Ascending aorta (tissue), 2 donors: ENCODE results near the gene ZNF653. TPM values are rescaled to one million over a fixed set of nuclear protein-coding genes. Genes with fewer than 3 reads are reported as not detected.

ENCODE experiments used
- DNase-seq, 2 donors: peaks; one replicate each; pipeline ENCODE4 v3.0.0-alpha.2; 2019; ENCODE audit warnings: low spot score in 2 of 2
- H3K27ac ChIP-seq, 2 donors: fragments of 200-600 bp; sonication (generic); one replicate each; pipeline ENCODE4 v1.5.1; 2016 to 2017; ENCODE audit warnings: mild to moderate bottlenecking in 1 of 2
- H3K27me3 ChIP-seq: fragments of 200-600 bp; sonication (generic); one replicate; pipeline ENCODE4 v1.5.1; 2017
- H3K36me3 ChIP-seq, 2 donors: fragments of 200-600 bp; sonication (generic); one replicate each; pipeline ENCODE4 v1.5.1; 2016
- H3K4me1 ChIP-seq, 2 donors: fragments of 200-600 bp; sonication (generic); one replicate each; pipeline ENCODE4 v1.5.1; 2016 to 2017; ENCODE audit warnings: mild to moderate bottlenecking in 1 of 2
- H3K4me3 ChIP-seq, 2 donors: fragments of 200-600 bp; sonication (generic); one replicate each; pipeline ENCODE4 v1.5.1; 2016 to 2017; ENCODE audit warnings: mild to moderate bottlenecking in 1 of 2
- H3K9me3 ChIP-seq, 2 donors: fragments of 200-600 bp; sonication (generic); one replicate each; pipeline ENCODE4 v1.5.1; 2016
- intact Hi-C: fragments of 100-400 bp; cut with DNase I; formaldehyde crosslinking; loops from one replicate; pipeline ENCODE4 v1.15.1; 2023
- total RNA-seq: library from RNA; depleted of rRNA; stranded (reverse); fragments of >200 nt; gene quantifications from one replicate; pipeline ENCODE4 v1.1.0, GENCODE V29; 2016
- TF ChIP-seq, protein P1 (sequence below), 3 experiments: fragments of 200-600 bp in 2 of 3; fragments of 450-650 bp in 1 of 3; sonication (generic) in 2 of 3; IDR thresholded peaks; one replicate each; pipeline ENCODE4 v1.5.1; 2016 to 2019; ENCODE audit warnings: antibody characterized with exemption in 3 of 3, mild to moderate bottlenecking in 1 of 3, moderate library complexity in 1 of 3

The ZNF653 gene
- total RNA-seq, 1 donor from 2014 or later, result 7.6 TPM

DNA sequence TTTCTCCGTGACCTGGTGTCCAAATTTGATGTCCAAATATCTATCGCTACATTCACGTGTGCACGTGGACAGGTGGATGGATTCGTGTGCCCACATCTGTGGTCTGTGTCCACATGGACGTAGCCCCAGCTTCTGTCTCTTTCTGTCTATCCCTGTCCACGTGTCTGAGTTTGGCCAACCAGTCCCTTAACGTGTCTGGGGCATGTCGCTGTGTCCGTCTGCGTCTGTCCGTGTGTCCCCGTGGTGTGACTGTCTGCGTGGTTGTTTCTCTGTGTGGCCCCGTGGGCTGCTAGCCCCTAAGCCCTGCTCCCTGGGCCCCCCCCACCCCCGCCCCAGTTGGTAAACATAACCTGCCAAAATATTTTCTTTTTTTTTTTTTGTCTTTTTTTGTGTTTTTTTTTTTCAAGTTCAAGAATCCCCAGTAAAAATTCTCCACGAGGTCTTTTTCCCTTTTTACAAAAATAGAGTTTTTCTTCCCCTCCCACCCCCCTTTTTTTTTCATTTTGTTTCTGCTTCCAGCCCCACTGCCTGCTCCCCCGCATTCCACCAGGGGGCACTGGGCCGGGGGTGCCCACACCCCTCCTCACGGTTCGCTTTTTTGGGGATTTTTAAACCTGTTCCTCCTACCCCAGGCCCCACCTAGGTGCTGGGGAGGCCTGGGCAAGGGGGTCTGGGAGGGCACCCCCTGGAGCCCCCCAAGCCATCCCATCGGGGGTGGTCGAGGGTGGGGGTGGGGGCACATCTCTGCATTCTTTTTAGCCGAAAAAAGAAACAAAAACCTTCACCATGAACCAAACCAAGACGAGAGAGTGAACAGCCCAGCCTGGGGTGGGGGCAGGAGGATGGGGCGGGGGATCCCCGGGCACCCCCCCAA is 51.9 kb downstream of the ZNF653 start:
- Histone ChIP-seq H3K27ac (no peak overlapping the region), H3K36me3 (peaks cover 10% of the 10 kb centered on the region in 2 donors), H3K4me3 (no peak overlapping the region), H3K27me3 (no peaks in the 10 kb centered on the region), H3K4me1 (no peaks in the 10 kb centered on the region), H3K9me3 (no peaks in the 10 kb centered on the region)
- DNase-seq, result no peak
- TF ChIP-seq, protein P1, sequence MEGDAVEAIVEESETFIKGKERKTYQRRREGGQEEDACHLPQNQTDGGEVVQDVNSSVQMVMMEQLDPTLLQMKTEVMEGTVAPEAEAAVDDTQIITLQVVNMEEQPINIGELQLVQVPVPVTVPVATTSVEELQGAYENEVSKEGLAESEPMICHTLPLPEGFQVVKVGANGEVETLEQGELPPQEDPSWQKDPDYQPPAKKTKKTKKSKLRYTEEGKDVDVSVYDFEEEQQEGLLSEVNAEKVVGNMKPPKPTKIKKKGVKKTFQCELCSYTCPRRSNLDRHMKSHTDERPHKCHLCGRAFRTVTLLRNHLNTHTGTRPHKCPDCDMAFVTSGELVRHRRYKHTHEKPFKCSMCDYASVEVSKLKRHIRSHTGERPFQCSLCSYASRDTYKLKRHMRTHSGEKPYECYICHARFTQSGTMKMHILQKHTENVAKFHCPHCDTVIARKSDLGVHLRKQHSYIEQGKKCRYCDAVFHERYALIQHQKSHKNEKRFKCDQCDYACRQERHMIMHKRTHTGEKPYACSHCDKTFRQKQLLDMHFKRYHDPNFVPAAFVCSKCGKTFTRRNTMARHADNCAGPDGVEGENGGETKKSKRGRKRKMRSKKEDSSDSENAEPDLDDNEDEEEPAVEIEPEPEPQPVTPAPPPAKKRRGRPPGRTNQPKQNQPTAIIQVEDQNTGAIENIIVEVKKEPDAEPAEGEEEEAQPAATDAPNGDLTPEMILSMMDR (IDR thresholded peaks at IDR 0.05), result peak in 1 of 3 experiments; percentile 15
- intact Hi-C loops, result no loop called here

DNA sequence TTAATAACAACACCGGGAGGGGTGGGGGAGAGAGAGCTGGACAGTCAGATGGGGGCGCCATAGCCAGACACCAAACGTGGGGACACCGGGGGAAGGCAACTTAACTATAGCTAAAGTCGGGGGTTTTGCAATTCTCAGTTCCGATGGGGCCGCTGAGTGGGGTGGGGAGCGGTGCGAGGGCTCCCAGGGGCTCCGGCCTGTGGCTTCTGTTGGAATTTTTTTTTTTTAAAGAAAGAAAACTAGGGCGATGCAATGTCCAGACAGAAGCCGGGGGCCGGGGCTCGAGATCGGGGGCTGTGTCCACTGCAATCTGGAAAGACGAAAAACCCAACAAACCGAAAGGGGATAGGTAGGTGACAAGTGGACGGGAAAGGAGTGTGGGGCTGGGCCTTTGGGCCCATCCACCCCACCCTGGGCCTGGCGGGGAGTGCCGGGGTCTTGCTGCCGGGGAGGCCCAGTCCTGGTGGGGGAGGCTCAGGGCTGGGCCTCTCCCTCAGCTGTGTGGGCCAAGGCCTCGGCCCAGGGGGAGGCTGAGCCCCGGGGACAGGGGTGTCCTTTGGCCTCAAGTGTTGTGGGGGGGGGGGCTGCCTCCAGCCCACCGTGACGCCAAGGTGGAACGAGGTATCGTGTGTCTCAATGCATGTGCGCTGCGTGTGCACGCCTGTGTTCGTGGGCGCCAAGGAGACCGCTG is 52.9 kb downstream of the ZNF653 start:
- intact Hi-C loops, result no loop called here
- no peaks in the 10 kb centered on the region for H3K4me1 ChIP-seq
- H3K36me3 ChIP-seq, result peaks cover 19% of the 10 kb centered on the region in 2 donors
- H3K9me3 ChIP-seq, result no peaks in the 10 kb centered on the region
- no peak overlapping the region for H3K27ac ChIP-seq
- DNase-seq, result no peak
- H3K27me3 ChIP-seq, result no peaks in the 10 kb centered on the region
- TF ChIP-seq, protein P1 (IDR thresholded peaks at IDR 0.05), result no peak
- no peak overlapping the region for H3K4me3 ChIP-seq

DNA sequence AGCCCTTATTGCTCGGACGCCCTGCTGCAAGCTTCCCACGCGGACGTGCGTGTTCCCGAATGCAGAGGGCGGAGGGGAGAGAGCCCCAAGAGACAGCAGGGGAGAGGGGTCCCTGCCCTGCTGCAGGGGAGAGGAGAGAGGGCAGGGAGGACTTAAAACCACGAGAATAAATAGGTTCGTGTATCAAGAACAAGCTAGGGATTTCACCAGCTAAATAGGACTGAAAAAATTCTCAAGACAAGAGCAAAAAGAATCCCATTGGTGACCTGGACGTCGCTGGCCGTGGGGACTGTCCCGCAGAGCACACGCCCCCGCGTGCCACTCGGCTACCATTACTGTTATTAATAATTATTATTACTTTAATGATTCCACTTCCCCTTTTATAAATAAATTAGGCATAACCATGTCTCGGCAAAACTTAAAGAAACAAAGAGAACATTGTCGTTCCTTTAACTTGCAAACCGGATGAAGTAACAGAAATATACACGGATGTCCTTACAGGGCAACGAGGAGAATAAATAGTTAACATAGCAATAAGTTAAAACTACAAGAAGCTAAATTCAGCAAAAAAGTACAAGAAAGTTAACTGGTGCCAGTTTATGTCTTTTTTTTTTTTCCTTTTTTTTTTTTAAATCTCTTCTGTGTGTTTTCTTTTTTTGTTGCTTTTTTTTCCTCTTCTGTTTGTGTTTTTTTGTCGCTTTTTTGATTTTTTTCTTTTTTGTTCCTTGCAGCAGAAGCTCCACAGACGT is 53.6 kb downstream of the ZNF653 start:
- DNase-seq, result no peak
- TF ChIP-seq, protein P1 (IDR thresholded peaks at IDR 0.05), result no peak
- no peaks in the 10 kb centered on the region for H3K9me3 ChIP-seq
- intact Hi-C loops, result no loop called here
- peaks cover 26% of the 10 kb centered on the region in 2 donors for H3K36me3 ChIP-seq
- H3K27ac ChIP-seq, result no peak overlapping the region
- no peaks in the 10 kb centered on the region for H3K4me1 ChIP-seq
- H3K4me3 ChIP-seq, result no peak overlapping the region
- H3K27me3 ChIP-seq, result no peaks in the 10 kb centered on the region

DNA sequence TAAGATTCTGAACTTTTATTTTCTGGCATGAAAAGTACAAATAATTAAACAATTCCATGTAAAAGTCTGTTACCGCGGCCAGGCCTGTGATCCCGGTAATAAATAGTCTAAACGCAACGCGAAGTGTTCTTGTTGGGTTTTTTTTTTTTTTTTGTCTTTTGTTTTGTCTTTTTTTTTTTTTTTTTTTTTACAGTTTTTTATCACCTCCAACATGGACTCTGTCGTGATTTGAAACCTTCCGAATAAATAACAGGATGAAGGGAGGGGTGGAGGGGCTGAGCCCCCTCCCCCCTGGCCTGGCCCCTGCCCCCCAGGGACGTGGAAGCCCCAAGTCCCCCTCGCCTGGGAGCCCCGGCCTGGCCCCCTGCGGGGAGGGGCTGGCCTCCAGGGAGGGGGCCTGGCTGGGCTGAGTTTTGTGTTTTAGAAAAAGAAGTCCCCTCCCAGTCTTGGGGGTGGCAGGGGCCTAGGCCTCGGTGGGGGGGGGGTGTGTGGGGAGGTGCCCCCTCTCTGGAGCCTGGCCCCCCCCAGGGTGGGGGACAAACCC is 54.2 kb downstream of the ZNF653 start:
- intact Hi-C loops, result no loop called here
- TF ChIP-seq, protein P1 (IDR thresholded peaks at IDR 0.05), result no peak
- Histone ChIP-seq H3K27me3 (no peaks in the 10 kb centered on the region), H3K4me3 (no peak overlapping the region), H3K27ac (no peak overlapping the region), H3K9me3 (no peaks in the 10 kb centered on the region), H3K36me3 (peaks cover 29 to 31% of the 10 kb centered on the region in 2 donors), H3K4me1 (no peaks in the 10 kb centered on the region)
- no peak for DNase-seq

DNA sequence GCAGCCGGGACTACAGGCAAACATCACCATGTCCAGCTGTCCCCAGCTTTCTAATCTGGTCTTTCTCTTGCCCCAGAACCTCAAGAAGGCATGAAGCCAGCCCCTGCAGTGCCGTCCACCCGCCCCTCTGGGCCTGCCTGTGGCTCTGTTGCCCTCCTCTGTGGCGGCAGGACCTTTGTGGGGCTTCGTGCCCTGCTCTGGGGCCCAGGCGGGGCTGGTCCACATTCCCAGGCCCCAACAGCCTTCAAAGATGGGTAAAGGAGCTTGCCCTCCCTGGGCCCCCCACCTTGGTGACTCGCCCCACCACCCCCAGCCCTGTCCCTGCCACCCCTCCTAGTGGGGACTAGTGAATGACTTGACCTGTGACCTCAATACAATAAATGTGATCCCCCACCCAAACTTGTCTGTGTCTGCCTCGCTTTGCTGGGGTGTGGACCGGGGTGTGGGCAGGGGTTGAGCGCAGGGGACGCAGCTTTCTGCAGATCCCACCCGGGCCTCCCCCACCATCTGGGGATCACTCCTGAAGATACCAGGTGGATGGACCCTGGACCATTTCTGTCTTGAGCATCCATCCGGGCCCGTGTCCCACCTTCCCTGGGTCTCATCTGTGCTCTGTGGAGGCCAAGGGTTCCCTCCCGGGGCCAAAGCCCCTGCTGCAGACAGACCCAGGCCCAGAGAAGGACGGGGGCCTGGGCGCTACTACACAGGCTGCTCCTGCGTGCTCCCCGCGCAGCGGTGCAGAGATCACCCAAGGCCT is 54.9 kb downstream of the ZNF653 start:
- H3K4me3 ChIP-seq, result no peak overlapping the region
- TF ChIP-seq, protein P1 (IDR thresholded peaks at IDR 0.05), result no peak
- intact Hi-C loops, result no loop called here
- peaks cover 36 to 37% of the 10 kb centered on the region in 2 donors for H3K36me3 ChIP-seq
- H3K27ac ChIP-seq, result no peak overlapping the region
- no peak for DNase-seq
- no peaks in the 10 kb centered on the region for H3K4me1 ChIP-seq
- H3K27me3 ChIP-seq, result no peaks in the 10 kb centered on the region
- no peaks in the 10 kb centered on the region for H3K9me3 ChIP-seq
